Colon (tissue), 2 donors: ENCODE measurements around the gene DUSP2.

ENCODE experiments used
- FAIRE-seq: peaks from 2 replicates; lab custom pipeline; 2012; peaks lifted over from hg19 to GRCh38; lab: Jason Lieb, UNC
- donor health status: control.
- donor health status: control.

Gene DUSP2

GRCh38 chr2:96131152-96131812 lies 14.0 kb downstream of the DUSP2 start:
- FAIRE-seq: no peak

GRCh38 chr2:96130483-96130882 lies 14.8 kb downstream of the DUSP2 start:
- no peak for FAIRE-seq

GRCh38 chr2:96129528-96130120 lies 15.6 kb downstream of the DUSP2 start:
- no peak for FAIRE-seq

- FAIRE-seq: no peak
Measured at GRCh38 chr2:96128456-96128855, 16.8 kb downstream of the DUSP2 start.

GRCh38 chr2:96124406-96125265 lies 20.6 kb downstream of the DUSP2 start:
- FAIRE-seq: no peak

GRCh38 chr2:96123936-96124335 lies 21.3 kb downstream of the DUSP2 start:
- no peak for FAIRE-seq

GRCh38 chr2:96123290-96123689 lies 21.9 kb downstream of the DUSP2 start:
- FAIRE-seq: no peak

GRCh38 chr2:96122391-96122790 lies 22.8 kb downstream of the DUSP2 start:
- no peak for FAIRE-seq

GRCh38 chr2:96121414-96121813 lies 23.8 kb downstream of the DUSP2 start:
- no peak for FAIRE-seq

GRCh38 chr2:96120991-96121390 lies 24.2 kb downstream of the DUSP2 start:
- no peak for FAIRE-seq

GRCh38 chr2:96120091-96120720 lies 25.0 kb downstream of the DUSP2 start:
- no peak for FAIRE-seq

GRCh38 chr2:96119389-96119751 lies 25.9 kb downstream of the DUSP2 start:
- no peak for FAIRE-seq

- no peak for FAIRE-seq
Measured at GRCh38 chr2:96118698-96119388, 26.4 kb downstream of the DUSP2 start.

- no peak for FAIRE-seq
Measured at GRCh38 chr2:96117701-96118588, 27.3 kb downstream of the DUSP2 start.

- no peak for FAIRE-seq
Measured at GRCh38 chr2:96116879-96117533, 28.2 kb downstream of the DUSP2 start.

GRCh38 chr2:96116424-96116878 lies 28.8 kb downstream of the DUSP2 start, which contains the start of gene ADRA2B:
TSS of gene ADRA2B (minus strand) at chr2:96116571. CDS start at chr2:96116149, 422 bp downstream.
- no peak for FAIRE-seq

- FAIRE-seq: no peak
Measured at GRCh38 chr2:96115631-96116423, 29.4 kb downstream of the DUSP2 start.

GRCh38 chr2:96114903-96115581 lies 30.2 kb downstream of the DUSP2 start:
- no peak for FAIRE-seq

GRCh38 chr2:96114546-96114902 lies 30.7 kb downstream of the DUSP2 start:
- FAIRE-seq: no peak
